ENCODE measurements around the gene NAV2.

GRCh38 chr11:19677381-19678080, 35.1 kb upstream of the NAV2 start:
- no peak for TF ChIP-seq CTCF (conservative IDR thresholded peaks at IDR 0.05)
- no peak for TF ChIP-seq EZH2 (IDR thresholded peaks at IDR 0.05; ENCODE audit: low read depth)

All from PC-9 (cell line).